Measurements from ENCODE around the gene PERM1.

The PERM1 gene

DNA sequence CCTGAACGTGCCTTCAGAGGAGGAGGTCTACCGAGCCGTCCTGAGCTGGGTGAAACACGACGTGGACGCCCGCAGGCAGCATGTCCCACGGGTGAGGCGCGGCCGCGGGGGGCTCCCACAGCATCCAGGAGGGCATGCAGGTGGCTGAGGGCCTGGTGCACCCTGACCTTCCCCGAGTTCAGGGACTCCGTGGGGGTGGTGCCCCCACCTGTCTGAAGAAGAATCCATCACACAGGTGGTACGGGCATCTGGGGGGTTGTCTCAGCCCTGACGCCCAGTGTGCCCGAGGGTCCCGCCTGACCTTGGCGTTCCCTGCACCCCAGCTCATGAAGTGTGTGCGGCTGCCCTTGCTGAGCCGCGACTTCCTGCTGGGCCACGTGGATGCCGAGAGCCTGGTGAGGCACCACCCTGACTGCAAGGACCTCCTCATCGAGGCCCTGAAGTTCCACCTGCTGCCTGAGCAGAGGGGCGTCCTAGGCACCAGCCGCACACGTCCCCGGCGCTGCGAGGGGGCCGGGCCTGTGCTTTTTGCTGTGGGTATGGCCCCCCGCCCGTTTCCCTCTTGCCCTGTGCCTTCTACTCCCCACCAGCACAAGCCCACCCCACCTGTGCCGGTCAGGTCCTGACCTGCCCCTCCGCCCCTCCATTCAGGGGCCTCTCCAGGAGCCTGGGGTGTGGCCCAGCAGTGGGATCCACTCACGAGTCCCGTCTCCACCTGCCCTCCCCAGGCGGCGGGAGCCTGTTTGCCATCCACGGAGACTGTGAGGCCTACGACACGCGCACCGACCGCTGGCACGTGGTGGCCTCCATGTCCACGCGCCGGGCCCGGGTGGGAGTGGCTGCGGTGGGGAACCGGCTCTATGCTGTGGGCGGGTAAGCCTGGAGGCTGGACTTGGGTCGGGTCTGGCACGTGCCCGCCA is 19.3 kb downstream of the PERM1 start:
- TF ChIP-seq, protein P1, sequence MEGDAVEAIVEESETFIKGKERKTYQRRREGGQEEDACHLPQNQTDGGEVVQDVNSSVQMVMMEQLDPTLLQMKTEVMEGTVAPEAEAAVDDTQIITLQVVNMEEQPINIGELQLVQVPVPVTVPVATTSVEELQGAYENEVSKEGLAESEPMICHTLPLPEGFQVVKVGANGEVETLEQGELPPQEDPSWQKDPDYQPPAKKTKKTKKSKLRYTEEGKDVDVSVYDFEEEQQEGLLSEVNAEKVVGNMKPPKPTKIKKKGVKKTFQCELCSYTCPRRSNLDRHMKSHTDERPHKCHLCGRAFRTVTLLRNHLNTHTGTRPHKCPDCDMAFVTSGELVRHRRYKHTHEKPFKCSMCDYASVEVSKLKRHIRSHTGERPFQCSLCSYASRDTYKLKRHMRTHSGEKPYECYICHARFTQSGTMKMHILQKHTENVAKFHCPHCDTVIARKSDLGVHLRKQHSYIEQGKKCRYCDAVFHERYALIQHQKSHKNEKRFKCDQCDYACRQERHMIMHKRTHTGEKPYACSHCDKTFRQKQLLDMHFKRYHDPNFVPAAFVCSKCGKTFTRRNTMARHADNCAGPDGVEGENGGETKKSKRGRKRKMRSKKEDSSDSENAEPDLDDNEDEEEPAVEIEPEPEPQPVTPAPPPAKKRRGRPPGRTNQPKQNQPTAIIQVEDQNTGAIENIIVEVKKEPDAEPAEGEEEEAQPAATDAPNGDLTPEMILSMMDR (IDR thresholded peaks at IDR 0.05; ENCODE audit: extremely low read depth, insufficient read depth, missing control alignments) = no peak
- DNase-seq (ENCODE audit: low spot score) = no peak
- in situ Hi-C loops (cut with MboI; ENCODE audit: low pct_unique_long_range_greater_than_20kb, low sequenced_read_pairs, unreplicated experiment) = no loop called here

DNA sequence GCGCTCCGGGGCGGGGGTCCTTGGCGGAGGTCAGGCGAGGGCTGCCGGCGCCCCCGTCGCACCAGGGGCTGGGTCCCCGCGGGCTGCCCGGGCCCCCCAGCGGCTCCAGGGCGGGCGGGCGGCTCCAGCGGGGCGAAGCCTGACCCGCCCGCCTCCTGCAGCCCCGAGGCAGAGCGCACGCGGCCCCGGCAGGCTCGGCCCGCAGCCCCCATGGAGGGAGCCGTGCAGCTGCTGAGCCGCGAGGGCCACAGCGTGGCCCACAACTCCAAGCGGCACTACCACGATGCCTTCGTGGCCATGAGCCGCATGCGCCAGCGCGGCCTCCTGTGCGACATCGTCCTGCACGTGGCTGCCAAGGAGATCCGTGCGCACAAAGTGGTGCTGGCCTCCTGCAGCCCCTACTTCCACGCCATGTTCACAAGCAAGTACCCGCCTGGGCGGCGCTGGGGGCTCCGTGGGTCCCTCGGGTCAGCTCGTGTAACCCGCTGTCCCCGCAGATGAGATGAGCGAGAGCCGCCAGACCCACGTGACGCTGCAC is 20.7 kb downstream of the PERM1 start:
- in situ Hi-C loops (cut with MboI; ENCODE audit: low pct_unique_long_range_greater_than_20kb, low sequenced_read_pairs, unreplicated experiment) = no loop called here
- TF ChIP-seq, protein P1 (IDR thresholded peaks at IDR 0.05; ENCODE audit: extremely low read depth, insufficient read depth, missing control alignments) = no peak
- DNase-seq (ENCODE audit: low spot score) = peak; percentile 72

DNA sequence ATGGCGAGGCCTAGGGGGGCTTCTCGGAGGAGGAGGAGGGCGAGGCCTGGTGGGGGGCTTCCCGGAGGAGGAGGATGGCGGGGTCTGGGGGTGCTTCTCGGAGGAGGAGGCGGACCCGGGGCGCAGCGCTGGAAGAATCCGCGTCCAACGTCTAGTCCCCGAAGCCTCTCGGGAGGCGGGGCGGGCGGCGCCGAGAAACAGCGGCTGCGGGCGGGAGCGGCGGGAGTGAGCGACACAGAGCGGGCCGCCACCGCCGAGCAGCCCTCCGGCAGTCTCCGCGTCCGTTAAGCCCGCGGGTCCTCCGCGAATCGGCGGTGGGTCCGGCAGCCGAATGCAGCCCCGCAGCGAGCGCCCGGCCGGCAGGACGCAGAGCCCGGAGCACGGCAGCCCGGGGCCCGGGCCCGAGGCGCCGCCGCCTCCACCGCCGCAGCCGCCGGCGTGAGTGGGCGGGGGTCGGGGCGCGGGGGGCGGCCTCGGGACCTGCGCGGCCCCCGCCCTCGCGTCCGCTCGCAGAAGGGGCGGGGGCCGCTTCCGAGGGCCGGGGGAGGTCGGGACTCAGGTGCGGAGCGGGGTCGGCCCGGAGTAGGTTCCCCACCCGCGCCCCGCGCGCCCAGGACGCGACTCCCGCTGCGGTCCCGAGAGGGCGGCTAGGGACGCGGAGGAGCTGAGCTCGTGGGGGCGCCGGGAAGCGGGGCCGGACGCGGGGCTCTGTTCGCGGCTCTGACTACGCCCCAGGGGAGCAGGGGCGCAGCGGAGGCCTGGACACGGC is 21.3 kb downstream of the PERM1 start, which contains the start of gene KLHL17:
KLHL17 (plus strand) TSS at position 222 of the 769 bp plus-strand sequence; CDS start at position 332, 110 bp downstream.
- TF ChIP-seq, protein P1 (IDR thresholded peaks at IDR 0.05; ENCODE audit: extremely low read depth, insufficient read depth, missing control alignments) = no peak
- in situ Hi-C loops (cut with MboI; ENCODE audit: low pct_unique_long_range_greater_than_20kb, low sequenced_read_pairs, unreplicated experiment) = no loop called here
- DNase-seq (ENCODE audit: low spot score) = peak; percentile 95

DNA sequence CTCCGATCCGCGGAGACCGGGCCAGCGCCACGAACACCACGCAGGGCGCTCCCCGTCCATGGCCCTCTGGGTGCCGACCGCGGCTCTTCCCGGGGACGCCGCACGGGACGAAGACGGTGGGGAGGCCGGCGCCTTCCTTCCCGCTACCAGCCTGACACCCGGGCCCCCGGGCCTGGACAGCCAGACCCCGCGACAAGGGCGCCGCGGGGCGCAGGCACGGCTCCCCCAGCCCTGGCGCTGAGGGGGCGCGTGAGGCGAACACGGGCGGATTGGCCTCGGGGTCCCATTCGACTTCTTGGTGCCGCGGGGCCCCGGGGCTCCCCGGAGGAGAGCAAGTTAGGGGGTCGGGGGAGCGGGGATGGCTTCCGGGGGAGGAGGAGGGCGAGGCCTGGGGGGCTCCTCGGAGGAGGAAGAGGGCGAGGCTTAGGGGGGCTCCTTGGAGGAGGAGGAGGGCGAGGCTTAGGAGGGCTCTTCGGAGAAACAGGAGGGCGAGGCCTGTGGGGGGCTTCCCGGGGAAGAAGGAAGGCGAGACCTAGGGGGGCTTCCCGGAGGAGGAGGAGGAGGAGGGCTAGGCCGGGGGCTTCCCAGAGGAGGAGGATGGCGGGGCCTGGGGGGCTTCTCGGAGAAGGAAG is 22.0 kb downstream of the PERM1 start:
- DNase-seq (ENCODE audit: low spot score) = no peak
- TF ChIP-seq, protein P1 (IDR thresholded peaks at IDR 0.05; ENCODE audit: extremely low read depth, insufficient read depth, missing control alignments) = no peak
- in situ Hi-C loops (cut with MboI; ENCODE audit: low pct_unique_long_range_greater_than_20kb, low sequenced_read_pairs, unreplicated experiment) = no loop called here

DNA sequence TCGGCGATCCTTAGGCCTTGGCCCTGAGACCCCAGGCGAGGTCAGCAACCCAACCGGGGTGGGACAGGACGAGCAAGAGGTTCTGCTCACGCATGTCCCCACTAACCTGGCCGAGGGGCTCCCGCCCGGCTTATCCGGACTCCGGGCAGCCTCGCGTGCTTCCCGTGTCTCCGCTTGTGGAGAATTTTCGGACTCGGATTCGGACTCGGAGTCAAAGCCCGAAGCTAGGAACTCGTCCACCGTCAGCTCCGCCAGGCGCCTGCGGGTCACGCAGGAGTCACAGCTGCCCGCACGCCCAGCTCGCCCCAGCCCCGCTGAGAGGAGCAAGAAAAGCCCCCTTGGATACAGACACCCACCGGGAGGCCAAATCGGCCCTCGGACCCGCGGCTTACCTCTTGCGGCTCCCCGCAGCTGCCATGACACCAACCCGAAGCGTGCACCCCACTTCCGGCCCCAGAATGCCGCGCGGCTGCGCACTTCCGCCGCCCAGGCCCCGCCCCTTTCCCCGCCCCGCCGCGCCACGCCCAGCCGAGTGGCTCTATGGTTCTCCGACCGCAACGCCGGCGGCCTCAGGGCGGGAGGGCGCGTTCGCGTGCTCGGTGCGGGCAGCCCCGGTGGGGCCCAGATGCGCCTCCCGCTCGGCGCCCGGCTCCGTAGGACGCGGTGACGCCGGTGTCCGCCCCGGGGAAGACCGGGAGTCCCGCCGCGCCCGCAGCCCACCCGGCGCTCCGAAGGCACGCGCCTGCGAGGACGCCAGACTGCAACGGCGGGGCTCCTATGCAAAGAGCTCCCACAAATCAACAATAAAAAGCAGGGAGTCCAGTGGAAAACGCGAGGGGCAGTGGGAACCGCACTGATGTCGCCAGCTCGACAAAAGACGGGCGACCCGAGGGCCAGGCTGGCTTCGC is 22.8 kb downstream of the PERM1 start, which contains the start of gene NOC2L:
NOC2L (minus strand) TSS at position 434 of the 908 bp plus-strand sequence; CDS start at position 418, 16 bp downstream.
- DNase-seq (ENCODE audit: low spot score) = peak; percentile 98
- TF ChIP-seq, protein P1 (IDR thresholded peaks at IDR 0.05; ENCODE audit: extremely low read depth, insufficient read depth, missing control alignments) = no peak
- in situ Hi-C loops (cut with MboI; ENCODE audit: low pct_unique_long_range_greater_than_20kb, low sequenced_read_pairs, unreplicated experiment) = no loop called here

All from GM13977 (cell line).